ENCODE results near the gene TMEM100. TPM values are rescaled to one million over a fixed set of nuclear protein-coding genes. Genes with fewer than 3 reads are reported as not detected.
A peak's percentile ranks its signal among the peaks of the same experiment; 100 is the strongest.

The TMEM100 gene
- total RNA-seq, 1 donor from 2014 or later, result 0.30 TPM

DNA sequence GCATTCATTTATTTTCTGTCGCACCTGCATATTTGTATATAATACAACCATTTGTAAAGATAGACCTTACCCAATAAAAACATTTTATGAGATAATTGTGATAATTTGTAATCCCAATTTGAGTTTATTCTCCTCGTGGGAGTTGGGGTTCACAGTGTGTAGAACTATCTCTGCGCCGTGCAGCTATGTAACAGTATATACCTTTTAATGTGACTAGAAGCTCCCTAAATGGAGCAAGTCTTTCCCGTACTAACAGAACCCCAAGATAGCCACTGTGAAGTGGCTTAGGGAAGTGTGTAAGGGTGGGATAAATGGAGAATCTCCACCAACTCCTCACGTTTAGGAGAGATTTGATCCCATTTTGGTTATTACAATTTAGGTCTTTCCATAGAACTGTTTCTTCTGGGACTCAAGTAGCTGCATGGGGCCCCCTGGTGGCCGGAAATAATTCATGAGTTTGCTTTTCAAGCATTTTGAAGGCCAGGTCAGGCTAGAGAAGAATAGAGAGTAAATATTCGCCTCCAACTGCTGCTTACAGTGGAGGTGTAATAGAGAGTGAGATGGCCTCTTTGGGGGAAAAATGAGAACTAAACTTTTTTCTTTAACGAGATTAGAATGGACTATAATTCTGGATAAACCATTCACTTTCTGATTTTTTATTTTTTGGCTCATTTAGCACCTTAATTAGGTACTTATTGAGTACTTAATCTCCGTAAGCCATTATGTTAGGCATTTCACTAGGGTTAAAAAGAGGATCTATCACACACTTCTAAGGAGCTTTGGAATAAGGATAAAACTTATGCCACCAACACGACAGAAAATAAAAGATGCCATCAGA, 4.5 kb downstream of the TMEM100 start:
- DNase-seq (ENCODE audit: low read depth), result peak; percentile 56

DNA sequence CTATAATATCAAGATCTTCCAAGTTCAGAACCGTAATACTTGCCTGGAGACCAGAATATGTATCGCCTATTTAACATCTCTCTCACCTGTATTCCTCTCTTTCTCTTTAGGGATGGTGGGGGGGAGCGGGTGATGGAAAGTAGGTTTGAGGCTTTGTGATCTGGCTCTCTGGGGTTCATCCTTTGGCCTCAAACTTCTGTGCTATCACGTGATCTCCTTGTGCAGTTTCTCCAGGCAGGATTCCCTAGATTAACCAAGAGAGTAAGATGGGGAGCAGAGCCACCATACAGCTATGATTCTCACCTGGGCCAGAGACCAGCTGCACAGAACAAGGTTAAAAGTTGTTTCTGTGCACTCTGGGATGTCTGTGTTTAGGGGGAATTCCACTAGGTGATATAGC, 5.2 kb downstream of the TMEM100 start:
- no peak for DNase-seq (ENCODE audit: low read depth)

DNA sequence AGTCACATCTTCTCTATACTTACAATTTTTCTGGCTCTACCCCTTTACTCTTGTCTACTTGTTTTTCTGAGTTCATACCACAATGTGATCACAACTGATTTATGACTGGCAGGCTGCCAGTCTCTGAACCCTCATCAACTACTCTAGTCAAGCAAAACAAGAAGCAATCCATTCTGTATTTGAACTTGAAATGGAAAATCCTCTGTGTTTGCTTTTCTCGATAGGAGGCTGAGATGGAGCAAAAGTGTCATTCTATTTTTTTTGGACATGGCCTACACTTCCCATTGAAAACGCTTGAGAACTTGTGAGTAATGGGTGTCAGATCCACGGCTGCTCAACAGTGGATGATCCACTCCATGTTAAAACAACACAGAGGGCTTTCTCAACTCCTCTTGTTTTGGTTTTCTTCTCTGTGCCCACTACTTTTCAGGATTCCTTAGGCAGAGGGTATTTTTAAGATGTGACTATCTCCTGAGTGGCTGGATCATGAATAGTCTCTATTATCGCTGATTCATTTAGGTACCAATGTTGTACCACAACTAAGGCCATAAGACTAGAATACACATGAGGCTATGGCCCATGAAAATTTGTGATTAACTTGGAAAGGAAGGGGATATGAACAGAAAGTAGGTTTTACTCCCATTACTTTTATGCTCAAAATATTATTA, 11.7 kb downstream of the TMEM100 start:
- no peak for DNase-seq (ENCODE audit: low read depth)

DNA sequence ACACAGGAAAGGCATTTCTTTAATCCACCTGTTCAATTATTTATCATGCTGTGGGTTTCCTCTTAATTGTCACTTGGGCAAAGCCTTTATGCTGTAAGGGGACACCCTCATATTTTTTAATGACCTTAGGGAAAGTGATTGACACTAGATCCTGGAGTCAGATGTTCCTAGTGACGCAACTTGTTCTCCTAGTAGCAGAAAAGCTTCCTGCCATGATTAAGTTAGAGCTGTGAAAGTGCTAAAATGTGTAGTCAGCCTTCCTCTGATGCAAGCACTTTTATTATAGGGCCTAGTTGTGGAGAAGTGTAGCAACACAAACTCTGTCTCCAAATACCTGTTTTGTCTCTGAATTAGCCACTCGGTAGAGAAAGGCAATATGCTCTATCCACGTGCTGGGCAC, 12.3 kb downstream of the TMEM100 start:
- DNase-seq (ENCODE audit: low read depth), result peak; percentile 45

DNA sequence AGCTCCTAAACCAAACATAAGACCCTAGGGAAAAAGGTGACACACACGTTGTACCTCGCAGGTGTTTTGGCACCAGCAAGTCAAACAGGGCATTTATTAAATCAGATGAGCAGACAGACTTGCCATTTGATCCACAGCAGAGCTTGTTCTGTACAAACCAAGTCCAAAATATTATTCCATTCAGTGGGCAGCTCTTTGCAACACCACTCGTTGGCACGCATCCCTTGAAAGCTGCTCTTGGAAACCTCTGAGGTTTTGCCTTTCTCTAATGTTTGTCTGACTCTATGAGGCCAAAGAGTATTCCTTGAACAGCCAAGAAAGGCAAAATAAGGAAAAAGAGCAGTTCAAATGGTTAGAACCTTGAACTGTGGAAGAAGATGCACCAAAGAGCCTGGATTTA, 12.7 kb downstream of the TMEM100 start:
- no peak for DNase-seq (ENCODE audit: low read depth)

DNA sequence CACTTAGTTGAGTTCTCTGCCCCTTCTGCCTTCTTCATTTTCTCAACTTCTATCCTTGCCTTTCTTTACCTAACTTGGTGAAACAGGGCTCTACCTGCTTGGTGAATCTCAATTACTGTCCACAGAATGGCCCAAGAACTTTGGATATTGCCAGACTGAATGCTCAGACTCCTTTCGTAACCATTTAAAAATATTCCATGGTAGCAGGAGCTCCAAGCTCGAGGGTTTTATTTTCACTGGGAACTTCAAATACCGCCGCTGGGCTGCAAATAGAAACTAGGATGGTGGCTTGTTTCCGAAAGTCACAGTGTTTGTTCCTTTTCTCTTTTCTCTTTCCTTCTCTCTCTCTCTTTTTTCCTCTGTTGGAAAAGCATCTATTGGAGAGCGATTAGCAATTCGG, 13.2 kb downstream of the TMEM100 start:
- no peak for DNase-seq (ENCODE audit: low read depth)

DNA sequence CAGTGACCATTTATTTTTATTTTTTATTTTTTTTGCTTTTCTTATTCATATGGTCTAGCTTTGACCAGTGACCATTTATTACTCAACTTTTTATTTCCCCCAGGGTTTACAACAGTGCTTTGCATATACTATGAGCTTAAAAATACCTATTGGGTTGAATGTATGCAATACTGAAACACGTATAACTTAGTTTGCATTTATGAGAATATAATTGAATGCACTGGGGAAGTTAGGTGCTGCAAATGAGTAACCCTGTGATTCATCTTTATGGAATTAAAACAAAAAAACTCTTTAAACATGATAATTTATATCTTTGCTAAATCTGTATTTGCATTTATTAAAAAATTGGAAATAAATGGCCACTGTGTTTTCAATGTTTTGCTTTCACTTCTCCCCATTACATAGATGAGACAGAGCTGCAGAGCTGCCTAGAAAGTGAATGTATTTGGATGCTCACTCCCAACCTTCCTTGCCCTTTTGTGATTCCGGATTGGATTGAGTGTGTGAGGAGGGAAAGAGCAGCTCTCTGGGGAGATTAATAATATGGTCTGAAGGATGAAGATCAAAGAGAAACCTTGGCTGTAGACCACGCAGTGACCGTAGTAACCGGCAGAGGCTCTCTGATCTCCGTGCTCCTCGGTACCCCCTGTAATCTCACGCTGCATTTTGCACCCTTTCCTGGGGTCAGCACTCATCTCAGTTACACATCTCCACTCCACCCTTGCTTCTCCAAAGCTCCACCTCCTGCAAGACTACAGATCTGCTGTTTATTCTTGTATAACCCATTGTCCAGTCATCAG, 14.3 kb downstream of the TMEM100 start:
- DNase-seq (ENCODE audit: low read depth), result no peak

DNA sequence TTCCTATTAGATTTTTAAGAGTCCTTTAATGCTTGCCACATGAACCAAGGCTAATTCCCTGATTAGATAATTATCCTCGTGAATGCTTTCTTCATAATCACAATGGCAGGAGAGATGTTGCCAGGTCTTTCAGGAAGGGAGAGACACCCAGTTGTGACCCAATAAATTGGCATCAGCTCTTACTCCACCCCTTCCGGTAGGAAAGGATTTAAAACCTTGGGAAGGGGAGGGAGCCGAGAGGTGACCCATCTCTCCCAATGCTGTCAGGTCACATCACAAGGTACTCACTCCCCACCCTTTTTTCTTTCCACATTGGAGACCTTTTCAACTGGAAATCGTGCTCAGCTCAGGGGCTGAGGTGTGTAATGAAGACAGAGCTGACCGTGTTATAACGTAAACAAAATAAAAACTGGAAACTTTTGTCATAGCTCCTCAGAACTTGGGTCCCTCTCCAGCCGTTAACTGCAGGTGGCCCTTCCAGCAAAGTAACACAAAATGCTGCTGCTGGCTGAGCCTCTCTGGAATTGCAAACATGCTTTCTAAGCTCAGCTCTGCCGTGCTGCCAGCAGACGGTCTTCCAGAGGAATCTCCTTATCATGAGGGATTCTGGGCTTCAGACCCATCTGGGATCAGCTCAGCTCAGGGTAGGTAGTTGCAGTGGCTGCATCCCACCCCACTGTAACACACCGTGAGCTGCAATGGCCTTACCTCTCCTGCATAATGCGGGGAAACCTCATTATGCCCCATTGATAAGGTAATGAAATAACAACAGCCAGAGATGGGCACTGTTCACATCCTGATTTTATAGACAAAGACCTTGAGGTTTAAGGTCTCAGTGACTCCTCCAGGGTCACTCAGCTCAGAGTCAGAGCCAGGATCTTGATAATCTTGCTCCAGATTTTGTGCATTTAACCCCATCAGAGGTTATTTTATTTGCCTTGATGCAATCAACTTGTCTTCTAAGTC, 15.6 kb downstream of the TMEM100 start:
- DNase-seq (ENCODE audit: low read depth), result no peak

DNA sequence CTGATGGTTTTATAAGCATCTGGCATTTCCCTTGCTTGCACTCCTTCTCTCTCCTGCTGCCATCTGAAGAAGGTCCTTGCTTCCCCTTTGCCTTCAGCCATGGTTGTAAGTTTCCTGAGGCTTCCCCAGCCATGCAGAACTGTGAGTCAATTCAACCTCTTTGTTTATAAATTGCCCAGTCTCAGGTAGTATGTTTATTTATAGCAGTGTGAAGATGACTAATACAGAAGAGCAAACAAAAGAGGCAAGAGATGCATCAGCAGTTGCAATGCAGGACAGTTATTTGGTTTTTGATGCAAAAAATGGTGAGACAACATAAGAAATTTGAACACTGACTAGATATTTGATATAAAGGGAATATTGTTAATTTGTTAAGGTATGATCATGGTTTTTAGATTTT, 16.8 kb downstream of the TMEM100 start:
- DNase-seq (ENCODE audit: low read depth), result peak; percentile 81

DNA sequence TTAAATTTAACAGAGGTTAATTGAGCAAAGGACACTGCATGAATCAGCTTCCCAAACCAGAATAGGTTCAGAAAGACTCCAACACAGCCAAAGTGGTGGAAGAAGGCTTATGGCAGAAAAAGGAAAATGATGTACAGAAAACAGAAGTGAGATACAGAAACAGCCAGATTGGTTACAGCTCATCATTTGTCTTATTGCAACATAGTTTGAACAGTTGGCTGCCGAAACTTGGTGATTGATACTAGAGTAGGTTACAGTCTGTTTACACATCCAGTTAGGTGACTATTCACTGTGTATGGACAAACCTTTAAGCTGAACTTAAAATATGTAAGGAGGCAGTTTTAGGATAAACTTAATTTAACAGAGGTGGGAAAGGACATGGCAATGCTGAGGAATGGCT, 18.3 kb downstream of the TMEM100 start:
- DNase-seq (ENCODE audit: low read depth), result no peak

DNA sequence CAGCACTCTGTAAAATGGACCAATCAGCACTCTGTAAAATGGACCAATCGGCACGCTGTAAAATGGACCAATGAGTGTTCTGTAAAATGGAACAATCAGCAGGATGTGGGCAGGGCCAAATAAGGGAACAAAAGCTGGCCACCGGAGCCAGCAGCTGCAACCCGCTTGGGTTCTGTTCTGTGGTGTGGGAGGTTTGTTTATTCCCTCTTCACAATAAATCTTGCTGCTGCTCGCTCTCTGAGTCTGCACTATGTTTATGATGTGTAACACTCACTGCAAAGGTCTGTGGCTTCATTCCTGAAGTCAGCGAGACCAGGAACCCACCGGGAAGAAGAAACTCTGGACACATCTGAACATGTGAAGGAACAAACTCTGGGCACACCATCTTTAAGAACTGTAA, 20.5 kb downstream of the TMEM100 start:
- no peak for DNase-seq (ENCODE audit: low read depth)

DNA sequence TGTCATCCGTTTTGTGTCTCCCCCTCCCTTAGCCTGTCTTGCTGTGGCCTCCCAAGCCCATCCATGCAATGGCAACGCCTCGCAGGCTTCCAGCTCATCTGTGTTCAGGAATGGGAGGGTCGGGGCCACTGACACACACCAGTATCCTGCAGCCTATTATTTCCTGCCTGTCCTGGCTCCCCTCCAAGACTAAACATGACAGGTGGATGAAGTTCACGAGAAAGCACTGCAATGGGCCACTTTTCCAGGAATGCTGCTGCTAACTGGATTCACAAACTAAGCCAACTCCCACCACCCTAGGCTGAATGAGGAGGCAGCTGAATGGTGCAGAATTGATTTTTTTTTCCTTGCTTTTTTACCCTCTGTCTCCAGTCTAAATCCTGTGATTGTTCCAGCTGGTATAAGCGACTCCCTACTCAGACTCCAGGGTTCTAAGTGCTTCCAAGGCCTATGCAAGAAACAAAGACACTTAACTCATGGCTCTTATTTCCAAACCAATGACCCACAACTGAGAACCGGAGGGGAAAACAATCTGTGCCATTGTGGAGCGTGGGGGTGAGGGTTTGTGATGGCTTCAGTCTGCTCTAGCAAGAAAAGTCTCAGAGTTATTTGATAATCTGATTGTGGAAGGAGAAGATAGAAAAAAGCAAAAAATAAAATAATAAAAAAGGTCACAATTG, 23.3 kb downstream of the TMEM100 start:
- no peak for DNase-seq (ENCODE audit: low read depth)

DNA sequence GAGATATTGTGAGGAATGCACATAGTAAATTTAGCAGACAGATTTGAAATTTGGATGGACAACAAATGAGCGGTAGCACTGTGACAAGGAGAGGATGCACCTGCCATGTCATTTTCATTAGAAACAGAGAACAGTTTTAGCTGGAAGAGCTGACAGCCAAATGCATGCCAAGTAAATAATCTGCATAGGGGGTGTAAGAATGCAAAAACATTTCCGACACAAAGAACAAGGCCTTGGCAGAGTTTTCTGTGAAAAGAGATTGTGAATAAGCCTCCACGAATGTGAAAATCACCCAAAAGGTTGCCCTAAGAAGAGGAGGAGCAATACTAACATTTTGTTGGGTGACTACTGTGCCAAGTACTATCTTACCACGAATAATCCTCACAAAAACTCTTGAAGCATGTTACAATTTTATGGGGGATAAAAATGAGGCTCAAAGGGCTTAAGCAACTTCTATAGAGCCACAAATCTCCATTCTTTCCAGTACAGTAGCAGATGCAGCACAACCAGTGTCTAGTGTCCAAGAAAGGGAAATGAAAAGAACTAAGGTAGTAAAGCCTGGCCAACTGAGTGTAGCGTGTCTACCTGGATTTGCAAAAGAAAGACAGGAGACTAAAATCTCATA, 28.3 kb downstream of the TMEM100 start:
- DNase-seq (ENCODE audit: low read depth), result no peak

DNA sequence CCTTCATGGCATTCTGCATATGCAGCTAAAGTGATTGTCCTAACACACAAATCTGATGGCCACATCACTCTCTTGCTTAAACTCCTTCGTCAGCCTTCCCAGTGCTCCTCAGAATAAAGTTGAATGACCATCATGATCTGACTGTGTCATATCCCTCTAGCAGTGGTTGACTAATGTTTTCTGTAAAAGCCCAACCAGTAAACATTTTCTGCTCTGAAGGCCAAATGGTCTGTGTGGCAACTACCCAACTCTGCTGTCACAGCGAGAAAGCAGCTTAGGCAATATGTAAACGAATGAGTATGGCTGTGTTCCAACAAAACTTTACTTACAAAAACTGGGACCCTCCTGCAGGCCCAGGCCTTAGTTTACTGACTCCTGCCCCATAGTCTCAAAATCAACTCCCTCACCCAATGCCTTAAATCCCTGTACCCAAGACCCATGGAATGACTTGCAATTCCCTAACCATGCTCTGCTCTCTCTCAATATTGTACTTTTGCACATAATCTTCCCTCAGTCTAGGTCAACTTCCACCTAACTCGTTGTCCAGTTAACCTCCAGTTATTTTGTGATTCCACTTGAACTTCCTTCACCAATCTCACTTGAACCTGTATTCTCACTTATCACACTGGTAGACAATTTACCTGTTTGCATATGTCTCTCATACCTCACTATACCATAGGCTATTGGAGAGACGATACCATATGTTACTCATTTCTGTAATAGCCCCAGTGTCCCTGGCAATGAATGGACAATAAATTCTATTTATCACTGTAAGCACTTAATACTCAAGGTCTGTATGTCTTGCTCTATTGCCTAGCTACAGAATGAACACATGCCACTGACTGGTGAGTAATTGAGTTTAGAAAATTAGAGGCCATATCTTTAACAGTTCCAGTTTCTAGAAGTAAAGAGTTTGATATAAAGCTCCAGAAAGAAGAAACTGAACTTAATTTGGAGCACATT, 29.1 kb downstream of the TMEM100 start:
- DNase-seq (ENCODE audit: low read depth), result no peak

DNA sequence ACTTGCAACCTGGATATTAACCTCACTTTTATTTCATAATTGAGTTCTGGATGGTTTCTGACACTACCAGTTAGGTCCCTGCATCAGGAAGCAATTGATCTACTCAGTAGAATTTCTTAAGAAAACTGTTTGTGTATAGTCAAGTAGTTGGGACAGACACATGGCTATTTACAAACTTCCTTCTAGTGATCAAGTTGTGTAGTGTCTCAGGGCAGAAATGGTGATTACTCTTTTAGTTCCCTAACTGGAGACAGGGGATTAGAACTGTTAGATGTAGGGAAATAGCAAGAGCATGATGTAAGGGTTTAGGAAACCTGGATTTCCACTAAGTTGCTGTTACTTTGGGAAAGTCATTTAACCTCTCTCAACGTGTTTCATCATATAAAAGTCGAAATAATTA, 30.4 kb downstream of the TMEM100 start:
- no peak for DNase-seq (ENCODE audit: low read depth)

DNA sequence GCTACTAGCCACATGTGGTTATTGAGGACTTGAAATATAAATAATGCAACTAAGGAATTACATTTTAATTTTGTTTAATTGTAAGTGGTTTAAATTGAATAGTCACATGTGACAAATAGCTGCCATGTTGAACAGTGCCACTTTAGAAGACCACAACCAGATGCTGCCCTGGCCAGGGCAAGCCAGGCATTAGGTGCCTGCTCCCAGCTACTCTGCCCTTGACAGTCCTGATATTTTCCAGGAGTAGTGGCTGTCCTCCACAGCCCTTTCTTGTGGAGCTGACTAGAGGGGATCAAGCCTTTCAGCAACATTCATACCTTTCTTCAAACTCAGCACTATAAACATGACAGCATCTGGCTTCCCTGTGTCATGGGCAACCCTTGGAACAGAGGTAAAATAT, 31.0 kb downstream of the TMEM100 start:
- no peak for DNase-seq (ENCODE audit: low read depth)

DNA sequence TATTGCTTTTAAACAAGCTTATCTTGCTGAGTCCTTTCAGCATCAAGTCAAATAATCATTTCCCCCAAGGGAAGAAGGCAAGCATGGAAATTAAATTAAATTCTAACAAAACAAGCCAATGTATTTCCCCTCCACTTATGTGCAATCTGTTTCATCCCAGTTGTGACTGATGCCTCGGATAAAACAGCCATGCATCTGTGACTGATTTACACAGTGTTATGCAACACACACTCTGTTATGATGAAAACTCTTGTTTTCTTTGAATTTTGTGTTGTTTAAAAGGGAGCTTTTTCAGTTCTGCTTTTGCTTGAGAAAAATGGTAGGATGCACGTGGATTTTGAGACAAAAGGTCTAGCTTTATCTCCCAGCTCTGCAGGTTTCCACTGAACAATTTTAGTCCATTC, 32.6 kb downstream of the TMEM100 start:
- DNase-seq (ENCODE audit: low read depth), result no peak

DNA sequence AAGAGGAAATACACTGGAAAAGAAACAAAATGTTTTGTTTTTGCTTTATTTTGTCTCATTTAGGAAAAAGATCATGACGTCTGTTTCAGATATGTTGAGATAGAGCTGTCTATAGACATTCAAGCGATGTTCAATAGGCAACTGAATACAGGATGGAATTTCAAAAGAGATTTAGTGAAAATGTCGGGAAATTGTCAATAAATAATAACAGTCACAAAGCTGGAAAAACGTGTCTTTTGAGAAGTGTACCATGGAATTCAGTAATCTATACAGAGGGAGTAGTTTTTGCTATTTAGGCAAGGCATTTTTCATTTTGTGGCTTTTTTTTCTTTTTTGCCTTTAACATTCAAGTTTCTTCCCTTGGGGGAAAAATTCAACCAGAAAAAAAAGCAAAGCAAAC, 33.0 kb downstream of the TMEM100 start:
- no peak for DNase-seq (ENCODE audit: low read depth)

DNA sequence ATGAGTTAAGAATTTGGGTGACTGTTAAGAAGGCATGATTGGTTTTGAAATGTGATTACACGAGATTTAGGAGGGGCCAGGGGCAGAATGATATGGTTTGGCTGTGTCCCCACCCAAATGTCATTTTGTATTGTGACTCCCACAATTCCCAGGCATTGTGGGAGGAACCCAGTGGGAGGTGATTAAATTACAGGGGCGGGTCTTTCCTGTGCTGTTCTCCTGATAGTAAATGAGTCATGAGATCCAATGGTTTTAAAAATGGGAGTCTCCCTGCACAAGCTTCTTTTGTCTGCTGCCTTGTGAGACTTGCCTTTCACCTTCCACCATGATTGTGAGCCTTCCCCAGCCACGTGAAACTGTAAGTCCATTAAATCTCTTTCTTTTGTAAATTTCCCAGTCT, 34.6 kb downstream of the TMEM100 start:
- no peak for DNase-seq (ENCODE audit: low read depth)
